H9 (cell line): ENCODE results near the gene CR1. TPM values are rescaled to one million over a fixed set of nuclear protein-coding genes. Genes with fewer than 3 reads are reported as not detected.

ENCODE experiments used
- DNase-seq: peaks from one replicate; pipeline ENCODE4 v3.0.0-alpha.2; 2017
- H2AFZ ChIP-seq: one replicate; pipeline ENCODE4 v1.6.1; 2013; ENCODE audit warnings: mild to moderate bottlenecking, low read length, control low read depth, moderate library complexity
- H2AK5ac ChIP-seq: 2 replicates; pipeline ENCODE4 v1.6.1; 2013; ENCODE audit warnings: low read length, control low read depth, mixed read lengths; ENCODE audit not compliant: insufficient read length
- H2BK120ac ChIP-seq: one replicate; pipeline ENCODE4 v1.6.1; 2013; ENCODE audit warnings: low read depth, mild to moderate bottlenecking, low read length, control low read depth, inconsistent platforms; ENCODE audit not compliant: poor library complexity, severe bottlenecking
- H2BK12ac ChIP-seq: 2 replicates; pipeline ENCODE4 v1.6.1; 2013; ENCODE audit warnings: low read length, control low read depth, mixed read lengths, low read depth; ENCODE audit not compliant: insufficient read length
- H2BK15ac ChIP-seq: 2 replicates; pipeline ENCODE4 v1.6.1; 2013; ENCODE audit warnings: low read depth, low read length, control low read depth
- H2BK20ac ChIP-seq: one replicate; pipeline ENCODE4 v1.6.1; 2013; ENCODE audit warnings: low read depth, mild to moderate bottlenecking, low read length, control low read depth, inconsistent platforms; ENCODE audit not compliant: poor library complexity, severe bottlenecking
- H2BK5ac ChIP-seq: 2 replicates; pipeline ENCODE4 v1.6.1; 2013; ENCODE audit warnings: low read length, control low read depth, mixed read lengths; ENCODE audit not compliant: insufficient read length
- H3K14ac ChIP-seq: 2 replicates; pipeline ENCODE4 v1.6.1; 2013; ENCODE audit warnings: low read length, control low read depth; ENCODE audit not compliant: insufficient read depth
- H3K18ac ChIP-seq: 2 replicates; pipeline ENCODE4 v1.6.1; 2013; ENCODE audit warnings: low read depth, mild to moderate bottlenecking, mixed read lengths, low read length, control low read depth; ENCODE audit not compliant: insufficient read length
- H3K23ac ChIP-seq: 2 replicates; pipeline ENCODE4 v1.6.1; 2013; ENCODE audit warnings: low read length, control low read depth, mixed read lengths, low read depth; ENCODE audit not compliant: insufficient read length
- H3K23me2 ChIP-seq: 2 replicates; pipeline ENCODE4 v1.6.1; 2013; ENCODE audit warnings: low read depth, mild to moderate bottlenecking, mixed read lengths, low read length, control low read depth; ENCODE audit not compliant: insufficient read length, poor library complexity, severe bottlenecking
- H3K27ac ChIP-seq: 2 replicates; pipeline ENCODE4 v1.5.1; 2013; ENCODE audit warnings: low read length, control low read depth, mixed read lengths, low read depth; ENCODE audit not compliant: insufficient read length
- H3K27me3 ChIP-seq: 2 replicates; pipeline ENCODE4 v1.6.1; 2013; ENCODE audit warnings: low read length, control low read depth, inconsistent platforms; ENCODE audit not compliant: insufficient read depth
- H3K4ac ChIP-seq: 2 replicates; pipeline ENCODE4 v1.6.1; 2013; ENCODE audit warnings: low read depth, mild to moderate bottlenecking, control low read depth, inconsistent platforms, low read length, moderate library complexity
- H3K4me1 ChIP-seq: 2 replicates; pipeline ENCODE4 v1.6.1; 2013; ENCODE audit warnings: low read length, control low read depth, inconsistent platforms; ENCODE audit not compliant: insufficient read depth
- H3K4me2 ChIP-seq: 2 replicates; pipeline ENCODE4 v1.6.1; 2013; ENCODE audit warnings: low read length, control low read depth, mixed read lengths; ENCODE audit not compliant: insufficient read length, insufficient read depth
- H3K56ac ChIP-seq: 2 replicates; pipeline ENCODE4 v1.6.1; 2013; ENCODE audit warnings: low read depth, mild to moderate bottlenecking, mixed read lengths, low read length, control low read depth; ENCODE audit not compliant: insufficient read length
- H3K79me1 ChIP-seq: 2 replicates; pipeline ENCODE4 v1.6.1; 2013; ENCODE audit warnings: low read depth, mild to moderate bottlenecking, moderate library complexity, low read length, control low read depth, inconsistent platforms; ENCODE audit not compliant: insufficient read depth, poor library complexity, severe bottlenecking
- H3K79me2 ChIP-seq: 2 replicates; pipeline ENCODE4 v1.6.1; 2013; ENCODE audit warnings: low read length, control low read depth, inconsistent platforms; ENCODE audit not compliant: insufficient read depth
- H3K9ac ChIP-seq: 2 replicates; pipeline ENCODE4 v1.6.1; 2013; ENCODE audit warnings: low read length, control low read depth, mixed read lengths; ENCODE audit not compliant: insufficient read length; ENCODE audit errors: extremely low read depth
- H3K9me3 ChIP-seq: one replicate; pipeline ENCODE4 v1.6.1; 2013; ENCODE audit warnings: low read depth, low read length, inconsistent platforms; ENCODE audit not compliant: control insufficient read depth
- H3T11ph ChIP-seq: one replicate; pipeline ENCODE4 v1.6.1; 2013; ENCODE audit warnings: mild to moderate bottlenecking, low read length, control low read depth, inconsistent platforms
- H4K20me1 ChIP-seq: one replicate; pipeline ENCODE4 v1.6.1; 2013; ENCODE audit not compliant: control insufficient read depth, insufficient read length, insufficient read depth
- H4K5ac ChIP-seq: 2 replicates; pipeline ENCODE4 v1.6.1; 2013; ENCODE audit warnings: low read depth, mild to moderate bottlenecking, mixed read lengths, low read length, control low read depth; ENCODE audit not compliant: insufficient read length
- H4K8ac ChIP-seq: replicated peaks from 2 replicates; pipeline ENCODE4 v1.6.1; 2013; ENCODE audit warnings: low read length, control low read depth, mixed read lengths, low read depth; ENCODE audit not compliant: insufficient read length
- H4K91ac ChIP-seq: 2 replicates; pipeline ENCODE4 v1.6.1; 2013; ENCODE audit warnings: low read depth, mild to moderate bottlenecking, moderate library complexity, mixed read lengths, low read length, control low read depth; ENCODE audit not compliant: insufficient read length
- H3K27ac Mint-ChIP-seq, 3 experiments: 2 replicates in 2 of 3; 3 replicates in 1 of 3; pipeline ENCODE4 v1.8.0; 2020 to 2021; ENCODE audit warnings: mixed read lengths in 3 of 3, mild to moderate bottlenecking in 1 of 3, moderate library complexity in 1 of 3
- H3K27me3 Mint-ChIP-seq: 2 replicates; pipeline ENCODE4 v1.8.0; 2021; ENCODE audit warnings: low read depth, mild to moderate bottlenecking, moderate library complexity, mixed read lengths
- H3K36me3 Mint-ChIP-seq, 3 experiments: 2 replicates in 2 of 3; 3 replicates in 1 of 3; pipeline ENCODE4 v1.8.0; 2020 to 2021; ENCODE audit warnings: low read depth in 3 of 3, mixed read lengths in 3 of 3; ENCODE audit not compliant: insufficient read depth in 1 of 3
- H3K4me1 Mint-ChIP-seq, 2 experiments: 2 replicates each; pipeline ENCODE4 v1.8.0; 2020; ENCODE audit warnings: mixed read lengths in 2 of 2
- H3K4me3 Mint-ChIP-seq, 2 experiments: 2 replicates in 1 of 2; 3 replicates in 1 of 2; pipeline ENCODE4 v1.8.0; 2020 to 2021; ENCODE audit warnings: mild to moderate bottlenecking in 2 of 2, mixed read lengths in 2 of 2, moderate library complexity in 1 of 2
- H3K9me3 Mint-ChIP-seq, 2 experiments: 2 replicates in 1 of 2; 3 replicates in 1 of 2; pipeline ENCODE4 v1.8.0; 2020; ENCODE audit warnings: mild to moderate bottlenecking in 2 of 2, mixed read lengths in 2 of 2, moderate library complexity in 1 of 2
- CTCF ChIP-seq: fragments of 200-600 bp; sonication (generic); conservative IDR thresholded peaks from 3 replicates; pipeline ENCODE4 v1.8.0; 2021; ENCODE audit warnings: antibody characterized with exemption, mild to moderate bottlenecking
- whole genome bisulfite sequencing: extraction: QIAGEN DNeasy Blood & Tissue Kit; methylation state at CpG from one replicate; pipeline ENCODE4 v1.1.7; 2013; ENCODE audit warnings: missing lambda C conversion rate, low lambda C conversion rate, mixed read lengths; ENCODE audit not compliant: insufficient read length; ENCODE audit errors: extremely low coverage; 5-methylcytosine and 5-hydroxymethylcytosine counted together
- total RNA-seq: library from RNA; stranded (reverse); gene quantifications from 2 replicates; pipeline ENCODE4 v1.2.1, GENCODE V29; 2021

CR1 gene
- total RNA-seq, 1 experiment from 2014 or later, result 0.04 TPM

DNA sequence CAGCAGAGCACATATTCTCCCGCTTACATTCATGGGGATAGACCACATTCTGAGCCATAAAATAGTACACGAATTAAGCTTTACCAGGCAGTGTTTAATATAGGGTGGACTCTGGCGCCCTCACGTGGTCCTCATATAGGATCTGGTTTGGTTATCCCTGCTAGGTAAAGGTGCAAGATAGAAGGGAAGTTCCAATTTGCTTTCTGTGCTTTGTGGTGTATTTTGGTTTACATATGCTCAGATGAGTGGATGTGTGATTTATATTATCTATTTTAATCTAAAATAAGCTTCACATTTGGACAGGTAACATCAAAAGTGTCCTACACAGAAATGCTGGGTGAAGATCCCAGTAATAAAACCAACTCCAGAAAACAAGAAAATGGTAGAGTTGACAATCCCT is 3.6 kb downstream of the CR1 start:
- no peak overlapping the region for H2BK5ac ChIP-seq
- peak; percentile 85 for TF ChIP-seq CTCF
- H3K27me3 Mint-ChIP-seq, result peaks cover 45% of the 10 kb centered on the region
- H3K23ac ChIP-seq, result no peak overlapping the region
- no peak overlapping the region for H3K18ac ChIP-seq
- H3K36me3 Mint-ChIP-seq, result no peaks in the 10 kb centered on the region; a peak in 1 of 7 replicates
- H3K27ac Mint-ChIP-seq, result no peak overlapping the region
- no CpG with 5 or more reads among the region's 4 CpGs for WGBS
- no peak overlapping the region for H3K56ac ChIP-seq
- H4K20me1 ChIP-seq, result no peaks in the 10 kb centered on the region
- no peak overlapping the region for H3T11ph ChIP-seq
- peaks cover 2% of the 10 kb centered on the region; the same call in 1 of the 2 replicates for H3K4me1 ChIP-seq
- peak; percentile 57 for DNase-seq
- H2BK12ac ChIP-seq, result no peak overlapping the region
- no peaks in the 10 kb centered on the region for H3K79me2 ChIP-seq
- no peak overlapping the region for H3K4me2 ChIP-seq
- no peak overlapping the region for H4K91ac ChIP-seq
- no peak overlapping the region for H3K27ac ChIP-seq
- H2AFZ ChIP-seq, result no peak overlapping the region
- H3K4me3 Mint-ChIP-seq, result no peak overlapping the region
- no peak overlapping the region for H4K8ac ChIP-seq
- no peaks in the 10 kb centered on the region for H3K79me1 ChIP-seq
- no peak overlapping the region for H2BK15ac ChIP-seq
- H3K14ac ChIP-seq, result no peak overlapping the region
- peaks cover 9 to 10% of the 10 kb centered on the region in 2 experiments for H3K4me1 Mint-ChIP-seq
- H3K23me2 ChIP-seq, result peaks cover 9% of the 10 kb centered on the region
- no peaks in the 10 kb centered on the region for H3K9me3 ChIP-seq
- no peak overlapping the region for H2AK5ac ChIP-seq
- no peak overlapping the region for H2BK120ac ChIP-seq
- no peak overlapping the region for H4K5ac ChIP-seq
- H3K9me3 Mint-ChIP-seq, result no peaks in the 10 kb centered on the region
- H2BK20ac ChIP-seq, result no peak overlapping the region
- peaks cover 7% of the 10 kb centered on the region; the same call in 1 of the 2 replicates for H3K27me3 ChIP-seq
- H3K9ac ChIP-seq, result no peak overlapping the region
- H3K4ac ChIP-seq, result no peak overlapping the region
